ENCODE results near the gene TLR4. TPM values are rescaled to one million over a fixed set of nuclear protein-coding genes. Genes with fewer than 3 reads are reported as not detected.

The TLR4 gene
- total RNA-seq, 1 experiment from 2014 or later, result not detected

DNA sequence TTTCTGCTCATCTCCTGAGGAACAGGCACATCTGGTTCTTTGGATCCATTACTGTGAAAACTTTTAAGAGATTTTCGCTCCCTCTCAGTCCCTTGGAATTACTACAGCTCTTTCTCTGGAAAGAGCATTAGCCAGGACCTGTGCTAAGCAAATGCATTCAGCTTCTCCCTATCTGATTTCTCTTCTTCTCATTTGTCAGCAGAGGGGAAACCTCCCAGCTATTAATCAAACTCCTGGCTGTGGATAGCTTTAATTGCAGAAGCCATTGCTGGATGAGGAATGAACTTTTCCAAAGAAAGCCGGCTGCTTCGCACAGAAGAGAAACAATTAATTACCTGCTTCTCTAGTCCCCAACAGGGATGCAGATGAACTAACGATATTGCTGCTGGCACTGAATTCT is 37.9 kb downstream of the TLR4 start:
- H3K4me3 ChIP-seq (ENCODE audit: low read depth, low read length, poor library complexity, severe bottlenecking), result no peak overlapping the region
- H3K36me3 ChIP-seq (ENCODE audit: insufficient read depth, low read length, poor library complexity, severe bottlenecking), result no peaks in the 10 kb centered on the region
- peaks cover 89% of the 10 kb centered on the region for H3K27me3 ChIP-seq (replicated peaks; ENCODE audit: insufficient read depth, low read depth, low read length, poor library complexity)
- H3K9me3 ChIP-seq (ENCODE audit: low read depth, low read length, poor library complexity, severe bottlenecking), result no peaks in the 10 kb centered on the region
- TF ChIP-seq, protein P1, sequence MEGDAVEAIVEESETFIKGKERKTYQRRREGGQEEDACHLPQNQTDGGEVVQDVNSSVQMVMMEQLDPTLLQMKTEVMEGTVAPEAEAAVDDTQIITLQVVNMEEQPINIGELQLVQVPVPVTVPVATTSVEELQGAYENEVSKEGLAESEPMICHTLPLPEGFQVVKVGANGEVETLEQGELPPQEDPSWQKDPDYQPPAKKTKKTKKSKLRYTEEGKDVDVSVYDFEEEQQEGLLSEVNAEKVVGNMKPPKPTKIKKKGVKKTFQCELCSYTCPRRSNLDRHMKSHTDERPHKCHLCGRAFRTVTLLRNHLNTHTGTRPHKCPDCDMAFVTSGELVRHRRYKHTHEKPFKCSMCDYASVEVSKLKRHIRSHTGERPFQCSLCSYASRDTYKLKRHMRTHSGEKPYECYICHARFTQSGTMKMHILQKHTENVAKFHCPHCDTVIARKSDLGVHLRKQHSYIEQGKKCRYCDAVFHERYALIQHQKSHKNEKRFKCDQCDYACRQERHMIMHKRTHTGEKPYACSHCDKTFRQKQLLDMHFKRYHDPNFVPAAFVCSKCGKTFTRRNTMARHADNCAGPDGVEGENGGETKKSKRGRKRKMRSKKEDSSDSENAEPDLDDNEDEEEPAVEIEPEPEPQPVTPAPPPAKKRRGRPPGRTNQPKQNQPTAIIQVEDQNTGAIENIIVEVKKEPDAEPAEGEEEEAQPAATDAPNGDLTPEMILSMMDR (conservative IDR thresholded peaks at IDR 0.05; ENCODE audit: low read depth, low read length), result no peak
- TF ChIP-seq EZH2 (IDR thresholded peaks at IDR 0.05; ENCODE audit: borderline replicate concordance, low read depth, low read length, poor library complexity, severe bottlenecking), result peak; percentile 7
- CTCF ChIA-PET, result no interaction called here
- H3K4me1 ChIP-seq (ENCODE audit: insufficient read depth, low read length, poor library complexity, severe bottlenecking), result no peaks in the 10 kb centered on the region
- no TSS peak for BruUV-seq (replicated peaks)
- intact Hi-C loops (cut with micrococcal nuclease; ENCODE audit: unreplicated experiment), result no loop called here
- POLR2A ChIA-PET (ENCODE audit: low non-redundant PET), result no interaction called here
- DNase-seq (ENCODE audit: low spot score), result no peak
- H3K27ac ChIP-seq (ENCODE audit: low read depth, low read length, poor library complexity, severe bottlenecking), result no peak overlapping the region

DNA sequence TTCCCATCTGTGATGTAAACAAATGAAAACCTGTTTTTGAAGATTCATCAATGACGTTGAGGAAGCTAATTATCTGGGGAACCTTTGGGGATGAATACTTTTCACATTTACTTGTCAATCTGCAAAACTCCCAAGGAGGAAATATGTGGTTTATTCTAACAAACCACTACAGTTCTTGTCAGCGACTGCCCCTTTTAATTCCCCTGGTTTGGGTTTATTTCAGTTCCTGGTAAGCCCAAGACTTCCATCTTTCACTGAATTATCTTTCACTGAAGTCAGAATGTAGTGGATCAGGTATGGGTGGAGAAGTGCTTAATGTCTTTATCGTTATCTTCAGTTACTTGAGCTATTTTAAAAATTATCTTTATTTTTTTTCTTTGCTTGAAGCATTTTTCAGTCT is 40.2 kb downstream of the TLR4 start:
- H3K27me3 ChIP-seq (replicated peaks; ENCODE audit: insufficient read depth, low read depth, low read length, poor library complexity), result peaks cover 92% of the 10 kb centered on the region
- no peak overlapping the region for H3K27ac ChIP-seq (ENCODE audit: low read depth, low read length, poor library complexity, severe bottlenecking)
- BruUV-seq (replicated peaks), result no TSS peak
- POLR2A ChIA-PET (ENCODE audit: low non-redundant PET), result no interaction called here
- CTCF ChIA-PET, result no interaction called here
- no peak overlapping the region for H3K4me3 ChIP-seq (ENCODE audit: low read depth, low read length, poor library complexity, severe bottlenecking)
- no peaks in the 10 kb centered on the region for H3K4me1 ChIP-seq (ENCODE audit: insufficient read depth, low read length, poor library complexity, severe bottlenecking)
- TF ChIP-seq EZH2 (IDR thresholded peaks at IDR 0.05; ENCODE audit: borderline replicate concordance, low read depth, low read length, poor library complexity, severe bottlenecking), result no peak
- TF ChIP-seq, protein P1 (conservative IDR thresholded peaks at IDR 0.05; ENCODE audit: low read depth, low read length), result no peak
- H3K36me3 ChIP-seq (ENCODE audit: insufficient read depth, low read length, poor library complexity, severe bottlenecking), result no peaks in the 10 kb centered on the region
- intact Hi-C loops (cut with micrococcal nuclease; ENCODE audit: unreplicated experiment), result no loop called here
- DNase-seq (ENCODE audit: low spot score), result no peak
- no peaks in the 10 kb centered on the region for H3K9me3 ChIP-seq (ENCODE audit: low read depth, low read length, poor library complexity, severe bottlenecking)

DNA sequence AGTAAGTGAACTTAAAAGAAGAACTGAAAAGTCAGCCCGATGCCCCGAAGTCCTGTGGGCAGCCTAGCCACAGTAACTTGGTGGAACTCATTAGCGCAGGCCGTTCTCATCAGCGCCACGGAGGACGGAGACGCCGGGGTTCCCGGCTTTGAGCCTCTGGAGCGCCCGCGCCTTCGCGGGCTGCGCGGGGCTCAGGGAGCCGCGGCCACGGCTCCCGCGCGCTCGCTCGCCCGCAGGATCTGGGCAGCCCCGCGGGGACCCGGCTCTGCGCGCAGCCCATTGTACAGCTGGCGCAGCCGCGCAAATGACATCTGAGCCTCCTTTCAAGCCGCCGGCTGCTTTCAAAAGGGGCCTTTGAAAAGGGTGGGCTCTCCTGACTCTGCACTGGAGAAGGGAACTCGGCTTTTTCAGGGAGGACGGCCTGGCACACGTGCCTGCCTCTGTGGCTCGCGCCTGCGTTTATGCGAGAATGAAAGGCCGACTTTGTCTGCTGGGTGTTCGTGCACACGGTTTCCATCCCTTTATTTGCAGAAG is 40.7 kb downstream of the TLR4 start:
- Histone ChIP-seq H3K4me3 (ENCODE audit: low read depth, low read length, poor library complexity, severe bottlenecking) (no peak overlapping the region), H3K4me1 (ENCODE audit: insufficient read depth, low read length, poor library complexity, severe bottlenecking) (no peaks in the 10 kb centered on the region)
- no peak for DNase-seq (ENCODE audit: low spot score)

More for the DNA sequence above, 40.7 kb downstream of the TLR4 start:
- CTCF ChIA-PET, result no interaction called here
- intact Hi-C loops (cut with micrococcal nuclease; ENCODE audit: unreplicated experiment), result no loop called here
- POLR2A ChIA-PET (ENCODE audit: low non-redundant PET), result no interaction called here
- H3K36me3 ChIP-seq (ENCODE audit: insufficient read depth, low read length, poor library complexity, severe bottlenecking), result no peaks in the 10 kb centered on the region
- H3K27ac ChIP-seq (ENCODE audit: low read depth, low read length, poor library complexity, severe bottlenecking), result no peak overlapping the region
- peak; percentile 96 for TF ChIP-seq EZH2 (IDR thresholded peaks at IDR 0.05; ENCODE audit: borderline replicate concordance, low read depth, low read length, poor library complexity, severe bottlenecking)
- TF ChIP-seq, protein P1 (conservative IDR thresholded peaks at IDR 0.05; ENCODE audit: low read depth, low read length), result no peak
- no peaks in the 10 kb centered on the region for H3K9me3 ChIP-seq (ENCODE audit: low read depth, low read length, poor library complexity, severe bottlenecking)
- peaks cover 92% of the 10 kb centered on the region for H3K27me3 ChIP-seq (replicated peaks; ENCODE audit: insufficient read depth, low read depth, low read length, poor library complexity)
- BruUV-seq (replicated peaks), result no TSS peak

Measured in A673 (cell line).